Progenitor cell of endocrine pancreas (in vitro differentiated cells): Measurements from ENCODE around the gene KLHL3. TPM values are rescaled to one million over a fixed set of nuclear protein-coding genes. Genes with fewer than 3 reads are reported as not detected.

ENCODE experiments used
- DNase-seq: peaks from one replicate; pipeline ENCODE4 v3.0.0; 2021; ENCODE audit warnings: low spot score; ENCODE audit not compliant: unreplicated experiment
- H3K27ac Mint-ChIP-seq: 2 replicates; pipeline ENCODE4 v1.8.0; 2021; ENCODE audit warnings: mild to moderate bottlenecking, moderate library complexity, mixed read lengths
- H3K27me3 Mint-ChIP-seq: 2 replicates; pipeline ENCODE4 v1.8.0; 2021; ENCODE audit warnings: mixed read lengths
- H3K36me3 Mint-ChIP-seq: 2 replicates; pipeline ENCODE4 v1.8.0; 2022; ENCODE audit warnings: mixed read lengths; ENCODE audit not compliant: insufficient read depth
- H3K4me1 Mint-ChIP-seq: 2 replicates; pipeline ENCODE4 v1.8.0; 2021; ENCODE audit warnings: low read depth, mixed read lengths
- H3K4me3 Mint-ChIP-seq: 2 replicates; pipeline ENCODE4 v1.8.0; 2021; ENCODE audit warnings: low read depth, mild to moderate bottlenecking, moderate library complexity, mixed read lengths
- H3K9me3 Mint-ChIP-seq: 2 replicates; pipeline ENCODE4 v1.8.0; 2021; ENCODE audit warnings: low read depth, mixed read lengths
- total RNA-seq: library from RNA; stranded (reverse); gene quantifications from 2 replicates; pipeline ENCODE4 v1.2.1, GENCODE V29; 2021
- TF ChIP-seq, protein P1 (sequence below): fragments of 200-600 bp; sonication (generic); IDR thresholded peaks from one replicate; pipeline ENCODE4 v1.5.0; 2021; ENCODE audit warnings: antibody characterized with exemption, mild to moderate bottlenecking; ENCODE audit not compliant: unreplicated experiment

The KLHL3 gene
- total RNA-seq, 1 donor from 2014 or later: 34.7 TPM

GRCh38 chr5:137693307-137693950 lies 42.5 kb downstream of the KLHL3 start:
- Mint-ChIP-seq H3K4me3 (no peak overlapping the region), H3K9me3 (no peaks in the 10 kb centered on the region), H3K36me3 (peaks cover 21% of the 10 kb centered on the region), H3K4me1 (peaks cover 13% of the 10 kb centered on the region), H3K27ac (no peak overlapping the region), H3K27me3 (no peaks in the 10 kb centered on the region)
- no peak for DNase-seq
- TF ChIP-seq, protein P1, sequence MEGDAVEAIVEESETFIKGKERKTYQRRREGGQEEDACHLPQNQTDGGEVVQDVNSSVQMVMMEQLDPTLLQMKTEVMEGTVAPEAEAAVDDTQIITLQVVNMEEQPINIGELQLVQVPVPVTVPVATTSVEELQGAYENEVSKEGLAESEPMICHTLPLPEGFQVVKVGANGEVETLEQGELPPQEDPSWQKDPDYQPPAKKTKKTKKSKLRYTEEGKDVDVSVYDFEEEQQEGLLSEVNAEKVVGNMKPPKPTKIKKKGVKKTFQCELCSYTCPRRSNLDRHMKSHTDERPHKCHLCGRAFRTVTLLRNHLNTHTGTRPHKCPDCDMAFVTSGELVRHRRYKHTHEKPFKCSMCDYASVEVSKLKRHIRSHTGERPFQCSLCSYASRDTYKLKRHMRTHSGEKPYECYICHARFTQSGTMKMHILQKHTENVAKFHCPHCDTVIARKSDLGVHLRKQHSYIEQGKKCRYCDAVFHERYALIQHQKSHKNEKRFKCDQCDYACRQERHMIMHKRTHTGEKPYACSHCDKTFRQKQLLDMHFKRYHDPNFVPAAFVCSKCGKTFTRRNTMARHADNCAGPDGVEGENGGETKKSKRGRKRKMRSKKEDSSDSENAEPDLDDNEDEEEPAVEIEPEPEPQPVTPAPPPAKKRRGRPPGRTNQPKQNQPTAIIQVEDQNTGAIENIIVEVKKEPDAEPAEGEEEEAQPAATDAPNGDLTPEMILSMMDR: no peak

DNA sequence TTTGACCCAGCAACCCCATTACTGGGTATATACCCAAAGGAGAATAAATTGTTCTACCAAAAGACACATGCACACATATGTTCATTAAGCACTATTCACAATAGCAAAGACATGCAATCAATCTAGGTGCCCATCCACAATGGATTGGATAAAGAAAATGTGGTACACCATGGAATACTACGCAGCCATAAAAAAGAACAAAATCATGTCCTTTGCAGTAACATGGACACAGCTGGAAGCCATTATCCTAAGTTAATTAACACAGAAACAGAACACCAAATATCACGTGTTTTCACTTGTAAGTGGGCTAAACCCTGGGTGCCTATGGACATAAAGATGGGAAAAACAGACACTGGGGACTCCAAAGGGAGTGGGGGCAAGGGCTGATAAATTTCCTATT lies 46.6 kb downstream of the KLHL3 start:
- no peaks in the 10 kb centered on the region for H3K9me3 Mint-ChIP-seq
- H3K4me3 Mint-ChIP-seq: no peak overlapping the region
- H3K4me1 Mint-ChIP-seq: peaks cover 19% of the 10 kb centered on the region
- DNase-seq: no peak
- peaks cover 14% of the 10 kb centered on the region for H3K36me3 Mint-ChIP-seq
- no peak overlapping the region for H3K27ac Mint-ChIP-seq
- no peaks in the 10 kb centered on the region for H3K27me3 Mint-ChIP-seq
- TF ChIP-seq, protein P1: no peak

GRCh38 chr5:137688210-137688840 lies 47.6 kb downstream of the KLHL3 start:
- H3K4me3 Mint-ChIP-seq: no peak overlapping the region
- DNase-seq: no peak
- TF ChIP-seq, protein P1: no peak
- H3K4me1 Mint-ChIP-seq: peaks cover 18% of the 10 kb centered on the region
- no peaks in the 10 kb centered on the region for H3K9me3 Mint-ChIP-seq
- H3K27me3 Mint-ChIP-seq: no peaks in the 10 kb centered on the region
- peaks cover 16% of the 10 kb centered on the region for H3K36me3 Mint-ChIP-seq
- H3K27ac Mint-ChIP-seq: no peak overlapping the region

DNA sequence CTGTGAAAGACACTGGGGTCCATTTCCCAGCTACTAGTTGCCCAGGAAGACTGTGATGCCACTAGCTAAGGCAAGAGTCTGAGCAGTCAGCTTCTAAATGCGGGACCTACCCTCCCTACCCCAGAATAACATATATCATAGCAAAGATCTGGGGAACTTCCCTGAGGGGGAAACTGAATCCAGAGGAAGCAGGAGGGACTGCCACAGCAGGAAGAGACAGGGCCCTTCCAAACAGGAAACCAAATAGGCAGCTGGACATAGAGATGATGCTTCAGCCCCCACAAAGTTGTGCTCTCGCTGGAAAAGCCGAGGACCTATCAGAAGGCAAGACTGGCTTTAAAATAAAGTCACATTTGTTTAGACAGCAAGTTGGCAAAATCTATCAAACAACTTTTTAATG lies 51.1 kb downstream of the KLHL3 start:
- Mint-ChIP-seq H3K9me3 (no peaks in the 10 kb centered on the region), H3K27ac (peak overlapping the region; percentile 50), H3K4me3 (no peak overlapping the region), H3K4me1 (peaks cover 15% of the 10 kb centered on the region), H3K27me3 (no peaks in the 10 kb centered on the region), H3K36me3 (peaks cover 13% of the 10 kb centered on the region)
- DNase-seq: no peak
- TF ChIP-seq, protein P1: no peak

DNA sequence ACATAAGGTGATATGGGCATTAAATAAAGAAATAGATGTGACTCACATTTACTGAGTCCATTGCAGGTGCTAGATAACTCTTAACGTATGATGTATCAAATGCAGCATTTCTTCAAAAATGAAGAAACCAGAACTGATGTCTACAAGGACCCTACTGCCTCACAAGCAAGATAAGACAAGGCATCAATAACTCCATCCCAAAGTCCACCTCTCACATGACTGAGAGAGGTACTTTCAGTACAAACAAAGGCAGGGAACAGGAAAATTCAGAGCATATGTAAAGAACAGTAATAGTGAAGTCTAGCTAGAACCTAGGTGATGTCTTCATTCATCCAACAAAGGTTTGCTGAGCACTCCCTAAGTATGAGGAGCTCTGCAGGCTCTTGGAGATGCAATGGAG lies 54.7 kb downstream of the KLHL3 start:
- H3K4me3 Mint-ChIP-seq: no peak overlapping the region
- DNase-seq: no peak
- no peaks in the 10 kb centered on the region for H3K27me3 Mint-ChIP-seq
- TF ChIP-seq, protein P1: no peak
- H3K9me3 Mint-ChIP-seq: no peaks in the 10 kb centered on the region
- H3K27ac Mint-ChIP-seq: no peak overlapping the region
- H3K4me1 Mint-ChIP-seq: peaks cover 15% of the 10 kb centered on the region
- H3K36me3 Mint-ChIP-seq: peaks cover 14% of the 10 kb centered on the region
